ENCODE data around the gene MYBPC2.
A peak's percentile ranks its signal among the peaks of the same experiment; 100 is the strongest.

Gene MYBPC2

GRCh38 chr19:50486823-50487515 is 54.3 kb downstream of the MYBPC2 start:
- no peak overlapping the region for H3K4me3 ChIP-seq (ENCODE audit: low read depth, low read length)
- in situ Hi-C loops (cut with HindIII; ENCODE audit: low sequenced_read_pairs): no loop called here
- DNase-seq (ENCODE audit: low read depth, low spot score): peak; percentile 39
- TF ChIP-seq, protein P1, sequence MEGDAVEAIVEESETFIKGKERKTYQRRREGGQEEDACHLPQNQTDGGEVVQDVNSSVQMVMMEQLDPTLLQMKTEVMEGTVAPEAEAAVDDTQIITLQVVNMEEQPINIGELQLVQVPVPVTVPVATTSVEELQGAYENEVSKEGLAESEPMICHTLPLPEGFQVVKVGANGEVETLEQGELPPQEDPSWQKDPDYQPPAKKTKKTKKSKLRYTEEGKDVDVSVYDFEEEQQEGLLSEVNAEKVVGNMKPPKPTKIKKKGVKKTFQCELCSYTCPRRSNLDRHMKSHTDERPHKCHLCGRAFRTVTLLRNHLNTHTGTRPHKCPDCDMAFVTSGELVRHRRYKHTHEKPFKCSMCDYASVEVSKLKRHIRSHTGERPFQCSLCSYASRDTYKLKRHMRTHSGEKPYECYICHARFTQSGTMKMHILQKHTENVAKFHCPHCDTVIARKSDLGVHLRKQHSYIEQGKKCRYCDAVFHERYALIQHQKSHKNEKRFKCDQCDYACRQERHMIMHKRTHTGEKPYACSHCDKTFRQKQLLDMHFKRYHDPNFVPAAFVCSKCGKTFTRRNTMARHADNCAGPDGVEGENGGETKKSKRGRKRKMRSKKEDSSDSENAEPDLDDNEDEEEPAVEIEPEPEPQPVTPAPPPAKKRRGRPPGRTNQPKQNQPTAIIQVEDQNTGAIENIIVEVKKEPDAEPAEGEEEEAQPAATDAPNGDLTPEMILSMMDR (IDR thresholded peaks at IDR 0.05; ENCODE audit: low read depth, low read length): peak; percentile 61

GRCh38 chr19:50488389-50489194 is 55.9 kb downstream of the MYBPC2 start:
- TF ChIP-seq, protein P1 (IDR thresholded peaks at IDR 0.05; ENCODE audit: low read depth, low read length): no peak
- DNase-seq (ENCODE audit: low read depth, low spot score): no peak
- in situ Hi-C loops (cut with HindIII; ENCODE audit: low sequenced_read_pairs): no loop called here
- no peak overlapping the region for H3K4me3 ChIP-seq (ENCODE audit: low read depth, low read length)

DNA sequence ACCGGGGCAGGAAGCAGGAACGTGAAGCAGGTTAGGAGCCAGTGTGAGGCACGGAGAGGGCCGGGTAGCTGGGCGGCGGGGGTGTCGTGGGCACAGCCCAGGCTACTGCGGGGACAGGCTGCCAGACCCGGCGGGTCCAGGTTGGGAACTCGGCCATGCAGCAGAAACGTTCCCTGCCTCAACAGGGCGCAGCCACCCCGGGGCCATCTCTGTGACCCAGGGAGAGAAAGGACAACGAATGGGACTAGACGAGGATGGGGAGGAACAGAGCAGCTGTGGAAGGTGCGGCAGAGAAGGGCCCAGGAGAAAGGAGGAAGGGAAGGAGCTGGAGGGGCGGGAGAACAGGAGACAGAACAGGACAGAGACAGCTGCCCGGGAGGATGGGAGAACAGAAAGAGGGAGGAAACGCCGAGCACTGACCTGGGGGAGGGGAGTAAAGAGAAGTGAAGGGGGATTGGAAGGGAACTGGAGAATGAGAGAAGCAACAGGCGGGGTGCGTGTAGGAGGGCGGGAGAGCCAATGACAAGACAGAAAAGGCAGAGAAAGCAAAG is 56.8 kb downstream of the MYBPC2 start:
- DNase-seq (ENCODE audit: low read depth, low spot score): no peak
- TF ChIP-seq, protein P1 (IDR thresholded peaks at IDR 0.05; ENCODE audit: low read depth, low read length): no peak
- H3K4me3 ChIP-seq (ENCODE audit: low read depth, low read length): no peak overlapping the region
- in situ Hi-C loops (cut with HindIII; ENCODE audit: low sequenced_read_pairs): no loop called here

DNA sequence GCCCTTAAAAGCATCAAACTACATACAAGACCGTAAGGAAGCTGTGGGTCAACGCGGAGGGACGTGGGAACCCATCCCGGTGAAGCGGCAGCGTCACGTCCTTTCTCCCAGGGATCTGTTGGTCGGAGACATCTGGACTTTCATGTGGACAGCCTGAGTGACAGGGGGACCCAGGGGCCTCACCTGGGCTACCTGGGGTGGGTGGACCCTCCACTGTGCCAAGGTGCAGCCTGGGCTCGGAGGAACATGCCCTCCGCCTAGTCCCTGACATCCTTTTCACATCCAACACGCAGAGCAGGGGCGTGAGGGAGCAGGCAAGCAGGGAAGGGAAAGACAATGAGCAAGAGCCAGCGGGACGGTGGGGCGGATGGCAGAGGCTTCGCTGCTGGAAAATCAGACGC is 57.7 kb downstream of the MYBPC2 start:
- no peak for DNase-seq (ENCODE audit: low read depth, low spot score)
- no peak overlapping the region for H3K4me3 ChIP-seq (ENCODE audit: low read depth, low read length)
- in situ Hi-C loops (cut with HindIII; ENCODE audit: low sequenced_read_pairs): no loop called here

GRCh38 chr19:50490991-50491472 is 58.3 kb downstream of the MYBPC2 start:
- in situ Hi-C loops (cut with HindIII; ENCODE audit: low sequenced_read_pairs): no loop called here
- TF ChIP-seq, protein P1 (IDR thresholded peaks at IDR 0.05; ENCODE audit: low read depth, low read length): no peak
- no peak for DNase-seq (ENCODE audit: low read depth, low spot score)
- no peak overlapping the region for H3K4me3 ChIP-seq (ENCODE audit: low read depth, low read length)

More for the DNA sequence above, 57.7 kb downstream of the MYBPC2 start:
- TF ChIP-seq, protein P1 (IDR thresholded peaks at IDR 0.05; ENCODE audit: low read depth, low read length): no peak

DNA sequence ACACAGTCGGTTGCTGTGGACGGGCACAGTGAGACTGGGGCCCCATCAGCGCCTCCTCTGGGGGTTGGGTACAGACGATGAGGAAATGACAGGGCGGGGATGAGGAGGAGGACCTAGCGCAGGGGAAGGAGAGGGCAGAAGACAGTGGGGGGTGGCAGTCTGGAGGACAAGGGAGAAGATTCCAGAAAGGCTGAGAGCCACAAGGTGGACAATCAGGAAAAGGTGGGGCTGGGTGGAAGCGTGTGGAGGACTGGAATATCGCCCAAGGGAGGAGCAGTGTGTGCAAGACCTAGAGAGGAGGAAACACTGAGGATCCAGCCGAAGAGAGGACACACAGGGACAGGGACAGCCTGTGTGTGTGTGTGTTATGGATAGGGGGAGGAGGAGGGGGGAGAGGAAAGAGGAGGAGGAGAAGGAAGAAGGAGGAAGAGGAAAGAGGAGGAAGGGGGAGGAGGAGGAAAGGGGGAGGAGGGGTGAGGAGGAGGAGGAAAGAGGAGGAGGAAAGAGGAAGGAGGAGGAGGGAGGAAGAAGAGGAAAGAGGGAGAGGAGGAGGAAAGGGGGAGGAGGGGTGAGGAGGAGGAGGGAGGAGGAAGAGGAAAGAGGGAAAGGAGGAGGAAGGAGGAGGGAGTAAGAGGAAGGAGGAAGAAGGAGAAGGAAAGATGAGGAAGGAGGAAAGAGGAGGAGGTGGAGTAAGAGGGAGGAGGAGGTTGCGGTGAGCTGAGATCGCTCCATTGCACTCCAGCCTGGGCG is 59.8 kb downstream of the MYBPC2 start:
- in situ Hi-C loops (cut with HindIII; ENCODE audit: low sequenced_read_pairs): no loop called here
- TF ChIP-seq, protein P1 (IDR thresholded peaks at IDR 0.05; ENCODE audit: low read depth, low read length): no peak
- no peak overlapping the region for H3K4me3 ChIP-seq (ENCODE audit: low read depth, low read length)
- no peak for DNase-seq (ENCODE audit: low read depth, low spot score)
